Lower leg skin (tissue), 3 donors: Measurements from ENCODE around the gene WDR1.

Source experiments
- CTCF ChIP-seq, 3 donors: fragments of 450-650 bp; IDR thresholded peaks; one replicate each; pipeline ENCODE4 v1.5.1; 2016; ENCODE audit warnings: antibody characterized with exemption in 3 of 3, mild to moderate bottlenecking in 3 of 3, moderate library complexity in 2 of 3
- POLR2A ChIP-seq, 2 donors: fragments of 450-650 bp; IDR thresholded peaks; one replicate each; pipeline ENCODE4 v1.6.1; 2016 to 2017; ENCODE audit warnings: antibody characterized with exemption in 2 of 2, mild to moderate bottlenecking in 1 of 2, moderate library complexity in 1 of 2

GRCh38 chr4:10159671-10160070 lies 43.1 kb upstream of the WDR1 start:
- TF ChIP-seq CTCF (IDR thresholded peaks at IDR 0.05) (no peak), POLR2A (IDR thresholded peaks at IDR 0.05) (no peak)
